Measurements from ENCODE around the gene CLASP1.
"Not testable (repeated sequence)": the region's sequence is repeated elsewhere in the genome, so short reads cannot be mapped to it uniquely, and the experiment has no call there.

The CLASP1 gene

DNA sequence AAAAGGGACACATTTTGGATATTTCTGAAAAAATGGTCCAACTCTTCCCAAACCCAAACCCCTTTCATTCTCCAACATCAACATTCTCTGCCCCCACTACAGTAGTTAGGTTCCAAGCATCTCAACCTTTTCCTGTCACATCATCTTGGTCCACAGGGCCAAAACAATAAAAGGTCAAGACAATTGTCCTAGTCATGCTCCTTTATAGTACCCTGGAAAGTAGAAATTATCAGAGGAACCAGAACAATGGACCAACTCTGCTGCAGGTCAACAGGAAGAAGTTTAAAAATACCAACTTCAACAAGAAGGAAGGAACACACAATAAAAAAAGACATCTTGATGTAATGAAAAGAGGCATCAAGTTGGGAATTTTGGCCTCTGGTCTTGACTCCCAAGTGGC lies 36.1 kb downstream of the CLASP1 start:
- no peak for DNase-seq

DNA sequence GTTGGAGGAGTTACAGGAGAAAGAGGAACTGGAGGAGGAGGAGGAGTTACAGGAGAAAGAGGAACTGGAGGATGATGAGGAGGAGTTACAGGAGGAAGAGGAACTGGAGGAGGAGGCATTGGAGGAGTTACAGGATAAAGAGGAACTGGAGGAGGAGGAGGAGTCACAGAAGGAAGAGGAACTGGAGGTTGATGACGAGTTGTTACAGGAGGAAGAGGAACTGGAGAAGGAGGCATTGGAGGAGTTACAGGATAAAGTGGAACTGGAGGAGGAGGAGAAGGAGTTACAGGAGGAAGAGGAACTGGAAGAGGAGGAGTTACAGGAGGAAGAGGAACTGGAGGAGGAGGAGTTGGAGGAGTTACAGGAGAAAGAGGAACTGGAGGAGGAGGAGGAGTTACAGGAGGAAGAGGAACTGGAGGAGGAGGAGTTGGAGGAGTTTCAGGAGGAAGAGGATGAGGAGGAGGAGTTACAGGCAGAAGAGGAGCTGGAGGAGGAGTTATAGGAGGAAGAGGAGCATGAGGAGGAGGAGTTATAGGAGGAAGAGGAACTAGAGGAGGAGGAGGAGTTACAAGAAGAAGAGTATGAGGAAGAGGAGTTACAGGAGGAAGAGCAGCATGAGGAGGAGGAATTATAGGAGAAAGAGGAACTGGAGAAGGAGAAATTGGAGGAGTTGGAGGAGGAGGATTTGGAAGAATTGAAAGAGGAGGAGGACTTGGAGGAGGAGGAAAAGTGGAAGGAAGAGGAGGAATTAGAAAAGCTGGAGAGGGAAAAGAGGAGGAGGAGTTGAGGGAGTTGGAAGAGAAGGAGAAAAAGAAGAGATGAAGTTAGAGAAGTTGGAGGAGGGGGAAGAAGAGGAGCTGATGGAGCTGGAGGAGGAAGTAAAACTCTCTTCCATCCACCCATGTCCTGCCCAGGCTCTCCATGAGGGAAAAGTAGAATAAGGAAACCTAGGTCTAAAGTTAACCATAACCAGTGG lies 37.2 kb downstream of the CLASP1 start:
- no peak for DNase-seq

DNA sequence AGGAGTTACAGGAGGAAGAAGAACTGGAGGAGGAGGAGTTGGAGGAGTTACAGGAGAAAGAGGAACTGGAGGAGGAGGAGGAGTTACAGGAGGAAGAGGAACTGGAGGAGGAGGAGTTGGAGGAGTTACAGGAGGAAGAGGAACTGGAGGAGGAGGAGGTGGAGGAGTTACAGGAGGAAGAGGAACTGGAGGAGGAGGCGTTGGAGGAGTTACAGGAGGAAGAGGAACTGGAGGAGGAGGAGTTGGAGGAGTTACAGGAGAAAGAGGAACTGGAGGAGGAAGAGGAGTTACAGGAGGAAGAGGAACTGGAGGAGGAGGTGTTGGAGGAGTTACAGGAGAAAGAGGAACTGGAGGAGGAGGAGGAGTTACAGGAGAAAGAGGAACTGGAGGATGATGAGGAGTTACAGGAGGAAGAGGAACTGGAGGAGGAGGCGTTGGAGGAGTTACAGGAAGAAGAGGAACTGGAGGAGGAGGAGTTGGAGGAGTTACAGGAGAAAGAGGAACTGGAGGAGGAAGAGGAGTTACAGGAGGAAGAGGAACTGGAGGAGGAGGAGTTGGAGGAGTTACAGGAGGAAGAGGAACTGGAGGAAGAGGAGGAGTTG lies 38.1 kb downstream of the CLASP1 start:
- not testable (repeated sequence) for DNase-seq

DNA sequence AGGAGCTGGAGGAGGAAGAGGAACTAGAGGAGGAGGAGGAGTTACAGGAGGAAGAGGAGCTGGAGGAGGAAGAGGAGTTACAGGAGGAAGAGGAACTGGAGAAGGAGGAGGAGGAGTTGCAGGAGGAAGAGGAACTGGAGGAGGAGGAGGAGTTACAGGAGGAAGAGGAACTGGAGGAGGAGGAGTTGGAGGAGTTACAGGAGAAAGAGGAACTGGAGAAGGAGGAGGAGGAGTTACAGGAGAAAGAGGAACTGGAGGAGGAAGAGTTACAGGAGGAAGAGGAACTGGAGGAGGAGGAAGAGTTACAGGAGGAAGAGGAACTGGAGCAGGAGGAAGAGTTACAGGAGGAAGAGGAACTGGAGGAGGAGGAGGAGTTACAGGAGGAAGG lies 38.8 kb downstream of the CLASP1 start:
- DNase-seq, result not testable (repeated sequence)

DNA sequence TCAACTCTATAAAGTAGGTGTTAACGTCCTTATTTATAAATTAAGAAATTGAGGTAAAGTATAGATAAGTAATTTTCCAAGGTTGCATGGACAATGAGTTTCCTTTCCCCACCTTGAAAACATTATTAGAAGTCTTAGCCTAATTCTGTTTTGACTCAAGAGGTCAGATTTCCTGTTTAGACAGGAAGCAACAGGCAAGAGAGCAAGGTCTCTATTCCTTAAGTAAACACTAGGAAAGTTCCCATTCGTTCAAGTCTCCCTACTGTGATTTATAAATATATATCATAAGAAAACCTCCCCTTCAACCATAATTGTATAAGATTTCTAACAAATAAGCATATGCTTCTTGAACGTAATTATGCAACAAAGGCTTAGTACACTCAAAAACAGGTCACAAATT lies 40.3 kb downstream of the CLASP1 start:
- DNase-seq, result no peak

DNA sequence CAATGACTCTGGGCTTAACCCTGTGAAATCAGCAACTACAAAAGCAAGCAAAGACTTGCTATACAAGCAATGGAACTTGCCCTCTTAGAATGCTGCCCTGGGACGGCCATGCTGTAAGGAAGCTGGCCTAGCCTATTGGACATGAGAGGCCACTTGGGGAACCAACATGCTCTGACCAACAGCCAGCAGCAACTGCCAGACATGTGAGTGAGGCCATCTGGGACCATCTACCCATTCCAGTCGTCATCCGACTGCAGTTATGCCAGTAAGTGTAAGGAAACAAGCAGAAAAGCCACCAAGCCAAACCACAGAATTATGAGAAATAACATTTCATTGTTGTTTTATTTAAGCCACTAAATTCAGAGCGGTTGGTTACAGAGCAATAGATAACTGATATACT lies 40.9 kb downstream of the CLASP1 start:
- no peak for DNase-seq

DNA sequence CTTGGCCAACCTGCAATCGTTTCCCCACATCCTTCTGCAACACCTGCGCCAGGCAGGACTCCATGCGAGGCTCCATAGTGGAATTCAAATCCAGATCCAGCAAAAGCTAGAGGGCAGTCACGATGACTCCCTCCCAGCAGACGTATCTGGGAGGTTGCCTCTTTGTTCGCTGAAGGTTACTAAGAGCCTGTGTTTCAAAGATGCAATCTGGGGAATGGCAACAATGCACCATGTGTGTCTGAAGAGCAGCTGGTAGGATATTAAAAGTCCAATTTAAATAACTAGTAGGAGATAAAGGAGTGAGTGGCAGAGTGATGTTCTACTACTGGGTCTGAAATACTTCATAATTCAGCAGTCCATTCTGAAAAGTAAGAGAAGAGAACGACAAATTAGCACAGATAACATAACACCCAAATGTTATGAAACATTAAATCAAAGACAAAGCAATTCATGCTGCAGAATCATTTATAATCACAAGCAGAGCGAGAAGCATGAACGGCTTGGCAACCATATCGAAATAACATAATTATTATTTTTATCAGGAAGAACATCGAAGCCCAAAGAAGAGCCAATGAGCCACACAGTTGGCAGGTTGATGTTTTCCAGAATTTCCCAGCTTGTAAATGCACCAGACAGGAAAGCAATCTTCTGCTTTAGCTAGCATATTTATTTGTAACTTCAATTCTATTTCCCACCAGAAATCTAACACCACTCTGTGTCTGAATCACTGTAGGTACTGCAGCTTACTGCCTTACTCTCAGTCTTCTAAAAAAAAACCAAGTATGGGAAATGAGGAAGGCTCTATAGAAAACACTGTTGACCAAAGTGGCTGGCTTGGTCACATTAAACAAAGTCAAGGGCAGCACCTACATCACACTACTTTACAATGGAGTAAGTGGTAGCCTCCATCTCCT lies 43.2 kb downstream of the CLASP1 start:
- no peak for DNase-seq

DNA sequence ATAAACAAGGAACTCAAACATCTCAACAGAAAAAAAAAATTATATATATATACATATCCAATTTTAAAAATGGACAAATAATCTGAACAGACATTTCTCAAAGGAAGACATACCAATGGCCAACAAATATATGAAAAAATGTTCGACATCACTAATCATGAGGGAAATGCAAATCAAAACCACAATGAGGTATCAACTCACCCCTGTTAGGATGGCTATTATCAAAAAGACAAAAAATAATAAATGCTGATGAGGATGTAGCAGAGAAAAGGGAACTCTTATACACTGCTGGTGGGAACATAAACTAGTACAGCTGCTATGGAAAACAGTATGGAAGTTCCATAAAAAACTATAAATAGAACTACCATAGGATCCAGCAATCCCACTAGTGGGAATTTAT lies 46.1 kb downstream of the CLASP1 start:
- no peak for DNase-seq

DNA sequence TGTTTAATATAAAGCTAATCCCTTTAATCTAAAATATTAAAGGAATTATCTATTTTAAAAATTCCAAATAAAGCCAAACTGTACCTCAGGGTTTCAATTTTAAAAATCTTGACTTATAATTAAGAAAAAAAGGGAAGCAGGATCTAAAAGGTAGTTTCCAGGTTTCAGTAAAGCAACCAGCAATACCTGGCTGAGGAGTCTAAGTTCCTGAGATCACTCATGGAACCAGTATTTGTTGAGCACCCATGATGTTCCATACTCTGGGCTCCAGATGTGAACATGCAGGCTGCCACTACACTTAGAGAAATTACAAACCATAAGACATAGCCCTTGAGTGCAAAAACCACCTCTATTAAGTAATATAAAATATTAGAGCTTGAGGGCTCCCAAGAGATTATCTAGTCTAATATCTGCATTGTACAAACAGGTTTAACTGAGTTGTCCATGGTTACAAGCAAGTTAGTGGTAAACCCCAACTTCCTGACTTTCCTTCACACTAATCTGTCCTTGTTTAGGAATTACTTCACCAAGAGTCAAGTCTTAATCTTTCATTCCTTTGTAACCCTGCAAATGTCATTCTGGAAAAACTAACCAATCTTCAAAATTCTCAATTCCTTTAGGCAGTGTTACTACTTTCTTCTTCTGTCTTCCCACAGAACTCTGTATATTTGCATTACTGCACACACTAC lies 49.2 kb downstream of the CLASP1 start:
- DNase-seq, result no peak

DNA sequence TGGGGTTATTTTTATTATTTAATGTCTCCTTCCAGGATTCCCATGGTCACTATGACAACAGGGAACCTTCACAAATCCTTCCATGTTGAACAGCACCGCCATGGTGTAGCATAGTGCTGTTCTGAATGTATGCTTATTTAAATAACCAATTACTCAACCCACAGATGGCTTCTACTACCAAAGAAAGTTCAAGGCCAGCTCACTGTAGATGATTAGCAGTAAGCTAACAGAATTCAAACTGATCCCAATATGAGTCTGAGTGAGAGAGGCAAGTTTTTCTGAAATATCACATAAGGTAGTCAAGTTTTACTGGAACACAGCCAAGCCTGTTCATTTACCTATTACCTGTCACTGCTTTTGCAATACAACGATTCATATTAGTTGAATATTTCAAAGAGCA lies 51.2 kb downstream of the CLASP1 start:
- no peak for DNase-seq

DNA sequence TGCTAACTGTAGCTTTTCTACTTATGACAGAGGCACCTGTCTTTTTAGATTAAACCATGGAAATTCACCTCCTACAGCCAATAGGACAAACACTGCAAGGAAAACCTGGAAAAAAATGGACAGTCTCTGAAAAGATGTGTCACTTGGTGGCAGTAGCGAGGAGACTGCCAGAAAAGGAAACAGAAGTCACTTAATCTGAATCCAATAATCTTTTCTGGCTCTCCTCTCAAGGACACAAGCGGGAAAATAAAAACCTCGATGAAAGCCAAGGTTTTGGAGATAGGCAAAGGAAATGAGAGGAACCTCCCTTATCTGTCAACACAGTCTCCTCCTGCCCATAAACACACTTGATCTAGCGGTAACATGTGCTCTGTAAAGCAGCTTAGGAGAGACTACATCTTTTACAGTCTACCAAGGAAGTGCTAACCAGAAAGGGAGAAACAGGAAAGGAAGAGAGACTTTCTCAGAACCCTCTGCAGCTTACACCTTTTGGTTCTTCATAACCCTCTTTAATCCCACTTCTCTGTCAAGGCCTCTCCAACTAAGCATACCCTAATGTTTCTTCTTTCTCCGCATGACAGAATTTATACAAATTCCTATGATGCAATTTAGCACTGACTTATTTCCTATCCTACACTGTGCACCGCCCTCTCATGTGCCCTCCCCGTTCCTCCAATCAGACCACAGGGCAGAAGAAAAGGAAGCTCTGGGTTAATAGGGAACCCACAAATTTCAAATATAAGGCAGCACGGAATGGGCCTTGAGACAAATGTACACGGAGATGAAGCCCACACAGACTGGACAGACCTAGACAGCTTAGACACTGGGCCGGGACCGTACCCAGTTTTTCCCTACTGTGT lies 52.8 kb downstream of the CLASP1 start:
- DNase-seq, result peak; percentile 14

DNA sequence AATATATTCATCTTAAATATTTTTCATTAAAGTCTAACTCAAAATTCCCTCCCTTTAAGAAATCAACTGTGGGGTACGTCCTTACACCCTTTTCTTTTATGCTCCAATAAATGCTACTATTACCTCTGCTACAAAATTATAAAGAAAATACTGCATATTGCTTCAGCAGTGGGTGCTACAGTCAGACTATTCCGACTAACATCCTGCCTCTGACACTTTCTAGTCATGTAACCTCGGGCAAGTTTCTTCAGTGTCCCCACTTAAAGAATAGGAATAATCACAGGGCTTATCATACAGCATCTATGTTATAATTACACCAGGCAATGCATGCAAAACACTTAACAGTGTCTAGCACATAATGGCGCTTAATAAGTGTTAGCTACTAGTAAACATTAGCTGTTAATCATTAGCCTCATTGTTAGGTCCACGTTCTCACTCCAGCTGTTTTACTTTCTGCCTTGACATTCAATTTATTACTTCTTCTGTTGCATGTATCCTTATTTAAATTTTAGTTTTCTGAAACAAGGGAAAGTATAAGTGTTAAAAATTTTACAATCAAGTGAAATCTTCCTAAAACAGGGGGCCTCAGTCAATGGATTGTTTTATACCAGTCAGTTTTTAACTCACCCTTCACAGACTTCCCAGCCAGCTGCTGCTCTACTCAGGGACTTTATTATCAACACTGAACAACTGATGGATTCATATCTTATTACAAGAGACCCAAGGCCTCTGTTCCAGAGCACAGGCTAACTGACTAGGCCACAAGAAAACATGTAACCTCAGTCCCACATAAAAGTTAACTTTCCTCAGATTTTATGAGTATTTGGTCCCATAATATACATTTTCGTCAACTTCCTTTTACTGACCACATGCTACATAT lies 54.0 kb downstream of the CLASP1 start:
- no peak for DNase-seq

DNA sequence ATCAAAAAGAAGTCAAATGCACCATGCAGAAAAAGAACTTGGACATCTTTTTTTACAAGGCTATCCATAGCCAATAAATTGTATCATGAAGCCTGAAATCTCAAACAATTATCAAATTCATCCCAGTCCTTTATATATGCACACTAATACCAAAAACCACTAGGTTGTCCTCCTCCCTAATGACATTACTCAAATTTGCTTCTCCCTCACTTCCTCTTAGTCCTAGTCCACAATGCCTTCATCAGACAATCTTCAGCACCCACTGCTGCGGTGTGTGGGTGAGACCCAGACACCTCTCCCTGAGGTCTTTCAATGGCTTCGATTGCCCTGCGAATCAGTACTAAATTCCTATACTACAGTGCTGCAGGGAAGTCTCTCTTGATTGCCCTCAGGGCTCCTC lies 58.1 kb downstream of the CLASP1 start:
- no peak for DNase-seq

DNA sequence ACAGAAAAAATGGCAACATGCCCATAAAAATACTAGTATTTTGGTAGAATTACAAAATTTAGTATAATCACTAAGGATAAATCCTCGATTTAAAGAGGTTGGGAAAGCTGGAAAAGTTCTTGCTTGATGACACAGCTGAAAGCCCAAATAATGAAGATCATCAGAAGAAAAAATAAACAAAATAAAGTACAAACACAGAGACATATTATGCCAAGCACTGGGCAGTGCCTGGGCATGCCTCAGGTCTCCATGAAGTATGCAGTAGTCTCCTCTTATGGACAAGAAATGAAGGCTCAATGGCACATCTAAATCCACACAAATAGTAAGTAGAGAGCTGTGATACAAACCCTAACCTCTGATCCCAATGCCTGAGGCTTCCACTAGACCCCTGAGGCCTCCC lies 60.9 kb downstream of the CLASP1 start:
- no peak for DNase-seq

DNA sequence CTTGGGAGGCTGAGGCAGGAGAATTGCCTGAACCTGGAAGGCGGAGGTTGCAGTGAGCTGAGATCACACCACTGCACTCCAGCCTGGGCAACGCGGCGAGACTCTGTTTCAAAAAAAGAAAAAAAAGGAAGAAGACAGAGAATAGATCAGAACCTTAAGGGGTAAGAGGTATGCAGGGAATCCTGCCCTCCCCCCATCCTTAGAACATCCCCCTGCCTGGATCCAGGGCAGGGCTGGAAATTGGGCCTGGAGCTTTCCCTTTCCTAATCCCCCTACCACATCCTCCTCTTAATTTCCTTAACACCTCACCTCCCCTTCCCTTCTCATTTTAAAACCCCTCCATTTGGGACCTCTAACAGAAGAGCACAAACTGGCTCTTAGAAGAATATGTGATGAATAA lies 62.1 kb downstream of the CLASP1 start:
- DNase-seq, result no peak

DNA sequence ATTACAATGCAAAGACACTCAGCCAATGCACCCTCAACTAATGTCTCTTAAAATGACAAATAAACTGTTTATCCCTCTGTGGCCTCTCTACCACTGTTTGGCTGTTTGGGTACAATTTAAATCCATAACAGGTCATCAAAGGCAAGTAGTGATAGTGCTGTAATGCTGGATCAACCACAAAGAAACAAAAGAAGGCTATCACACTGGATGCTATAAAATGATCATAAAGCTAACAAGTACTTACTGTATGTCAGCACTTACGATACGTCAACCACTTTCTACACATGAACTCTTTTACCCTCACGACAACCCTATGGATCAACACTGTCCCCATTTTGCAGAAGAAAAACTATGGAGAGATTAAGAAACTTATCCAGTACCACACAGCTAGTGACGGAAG lies 64.5 kb downstream of the CLASP1 start:
- no peak for DNase-seq

DNA sequence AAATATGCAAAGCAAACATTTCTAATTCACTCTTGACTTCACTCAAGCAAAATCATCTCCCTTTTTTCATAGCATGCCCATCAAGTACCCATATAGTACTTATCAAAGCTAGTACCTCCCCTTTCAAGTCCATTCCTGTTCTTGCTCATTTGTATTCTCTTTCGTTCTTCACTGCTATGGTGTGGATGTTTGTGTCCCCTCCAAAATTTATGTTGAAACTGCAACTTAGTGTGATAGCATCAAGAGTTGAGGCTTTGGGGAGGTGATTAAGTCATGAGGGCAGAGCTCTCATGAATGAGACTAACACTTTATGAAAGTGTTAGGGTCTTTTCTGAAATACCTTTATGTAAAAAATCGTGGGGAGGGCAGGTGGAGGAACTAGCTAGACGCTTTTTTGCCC lies 65.7 kb downstream of the CLASP1 start:
- no peak for DNase-seq

DNA sequence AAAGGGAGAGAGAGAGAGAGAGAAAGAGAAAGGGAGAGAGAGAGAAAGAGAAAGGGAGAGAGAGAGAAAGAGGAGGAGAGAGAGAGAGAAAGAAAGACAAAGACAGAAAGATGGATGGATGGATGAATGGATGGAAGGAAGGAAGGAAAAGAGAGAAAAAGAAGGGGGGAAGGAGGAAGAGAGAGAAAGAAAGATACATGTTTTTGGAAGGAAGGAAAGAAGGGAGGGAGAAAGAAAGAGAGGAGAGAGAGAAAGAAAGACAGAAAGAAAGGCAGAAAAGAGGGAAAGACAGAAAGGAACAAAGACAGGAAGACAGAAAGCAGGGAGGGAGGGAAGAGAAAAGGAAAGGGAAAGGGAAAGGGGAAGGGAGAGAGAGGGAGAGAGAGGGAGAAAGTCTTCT lies 67.0 kb downstream of the CLASP1 start:
- DNase-seq, result no peak

DNA sequence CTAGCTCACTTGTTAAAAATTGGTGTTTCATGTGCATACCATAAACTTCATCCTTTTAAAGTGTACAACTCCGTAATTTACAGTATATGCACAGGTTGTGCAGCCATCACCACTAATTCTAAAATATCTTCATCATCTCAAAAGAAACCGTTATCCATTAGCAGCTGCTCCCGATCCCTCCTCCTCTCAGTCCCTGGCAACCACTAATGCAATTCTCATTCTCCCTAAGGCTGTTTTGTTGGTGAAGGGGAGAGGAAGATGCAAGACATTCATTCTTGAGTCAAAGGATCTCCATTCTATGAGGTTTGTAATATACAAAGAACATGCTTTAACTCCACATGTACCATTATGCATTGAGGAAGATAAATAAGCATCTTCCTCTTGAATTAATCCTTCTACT lies 70.0 kb downstream of the CLASP1 start:
- no peak for DNase-seq

DNA sequence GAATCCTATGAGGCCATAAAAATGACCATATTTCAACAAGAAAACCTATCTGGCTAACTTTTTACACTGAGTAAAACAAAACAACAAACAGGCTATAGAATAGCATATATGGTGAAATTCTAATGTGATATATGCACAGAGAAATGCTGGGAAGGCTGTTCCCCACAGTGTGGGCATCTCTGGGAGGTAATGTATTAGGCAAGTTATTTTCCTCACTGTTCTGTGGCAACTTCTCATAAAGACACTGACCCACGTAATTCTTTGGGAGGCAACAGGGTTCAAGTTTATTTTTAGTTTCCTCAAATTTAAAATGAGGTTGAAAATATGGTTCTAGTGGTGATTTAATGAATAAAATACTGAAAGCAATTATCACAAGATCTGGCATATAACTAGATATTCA lies 71.9 kb downstream of the CLASP1 start:
- DNase-seq, result no peak

DNA sequence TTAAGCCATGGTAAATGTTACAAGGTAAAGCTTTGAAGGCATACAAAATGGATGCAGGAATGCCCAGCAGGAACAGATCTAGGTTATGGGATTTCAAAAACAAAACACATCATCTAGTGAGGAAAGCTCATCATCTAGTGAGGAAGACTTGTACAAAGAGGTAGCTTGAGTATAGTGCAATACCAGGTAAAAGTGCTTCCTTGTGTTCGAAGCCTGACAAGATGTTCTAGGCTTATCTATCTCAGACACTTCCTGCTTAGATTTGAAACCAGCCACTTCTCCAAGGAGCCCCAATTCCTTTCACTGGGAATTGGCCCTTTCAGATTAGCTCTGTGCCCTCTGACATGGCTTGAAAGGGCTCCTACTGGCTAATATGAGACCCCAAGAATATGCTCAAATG lies 73.0 kb downstream of the CLASP1 start:
- DNase-seq, result no peak

All from NCI-H446 treated with DMSO at 0.1 percent for 48 hours (cell line).